ENCODE data around the gene TRPC4.

Gene TRPC4

GRCh38 chr13:37657134-37657533 is 212.4 kb downstream of the TRPC4 start:
- DNase-seq (no peak), ATAC-seq (no peak)

GRCh38 chr13:37656247-37656940 is 213.2 kb downstream of the TRPC4 start:
- no peak for DNase-seq
- ATAC-seq, result no peak

- no peak for DNase-seq
- ATAC-seq, result no peak
Measured at GRCh38 chr13:37652596-37652995, 217.0 kb downstream of the TRPC4 start.

GRCh38 chr13:37651891-37652290 is 217.7 kb downstream of the TRPC4 start:
- no peak for ATAC-seq
- no peak for DNase-seq

GRCh38 chr13:37648609-37649008 is 221.0 kb downstream of the TRPC4 start:
- ATAC-seq (no peak), DNase-seq (no peak)

GRCh38 chr13:37647031-37647650 is 222.4 kb downstream of the TRPC4 start:
- ATAC-seq, result no peak
- no peak for DNase-seq

GRCh38 chr13:37646531-37646930 is 223.0 kb downstream of the TRPC4 start:
- ATAC-seq (no peak), DNase-seq (no peak)

- no peak for ATAC-seq
- DNase-seq, result no peak
Measured at GRCh38 chr13:37645181-37645740, 224.3 kb downstream of the TRPC4 start.

- ATAC-seq (no peak), DNase-seq (no peak)
Measured at GRCh38 chr13:37641391-37641790, 228.2 kb downstream of the TRPC4 start.

GRCh38 chr13:37640499-37640898 is 229.1 kb downstream of the TRPC4 start:
- ATAC-seq (no peak), DNase-seq (no peak)

GRCh38 chr13:37636701-37637100 is 232.9 kb downstream of the TRPC4 start:
- DNase-seq (no peak), ATAC-seq (no peak)

GRCh38 chr13:37632294-37632693 is 237.3 kb downstream of the TRPC4 start:
- ATAC-seq (no peak), DNase-seq (no peak)

GRCh38 chr13:37627428-37627827 is 242.1 kb downstream of the TRPC4 start:
- ATAC-seq (no peak), DNase-seq (no peak)

GRCh38 chr13:37621811-37622361 is 247.7 kb downstream of the TRPC4 start:
- DNase-seq, result no peak
- ATAC-seq, result no peak

- ATAC-seq, result no peak
- DNase-seq, result no peak
Measured at GRCh38 chr13:37618554-37618953, 251.0 kb downstream of the TRPC4 start.

GRCh38 chr13:37617173-37617572 is 252.4 kb downstream of the TRPC4 start:
- ATAC-seq, result no peak
- DNase-seq, result no peak

GRCh38 chr13:37616131-37616530 is 253.4 kb downstream of the TRPC4 start:
- ATAC-seq, result no peak
- DNase-seq, result no peak

GRCh38 chr13:37615276-37615675 is 254.3 kb downstream of the TRPC4 start:
- no peak for ATAC-seq
- no peak for DNase-seq

- DNase-seq (no peak), ATAC-seq (no peak)
Measured at GRCh38 chr13:37613638-37614037, 255.9 kb downstream of the TRPC4 start.

- ATAC-seq, result no peak
Measured at GRCh38 chr13:37613236-37613635, 256.3 kb downstream of the TRPC4 start.

GRCh38 chr13:37608750-37609339 is 260.7 kb downstream of the TRPC4 start:
- no peak for DNase-seq
- no peak for ATAC-seq

More at GRCh38 chr13:37613236-37613635, 256.3 kb downstream of the TRPC4 start:
- no peak for DNase-seq

GRCh38 chr13:37602733-37603381 is 266.7 kb downstream of the TRPC4 start:
- no peak for DNase-seq
- no peak for ATAC-seq

All from stimulated activated naive CD8-positive, alpha-beta T cell treated with anti-CD3 and anti-CD28 coated beads, Interleukin-15, Interleukin-2, amounts not matched to agents 100 U/mL and 50 U/mL, for 24 hours (primary cell).